ENCODE results near the gene MAD1L1. TPM values are rescaled to one million over a fixed set of nuclear protein-coding genes. Genes with fewer than 3 reads are reported as not detected.

Gene MAD1L1
- total RNA-seq, 4 donors from 2014 or later: 8.0 to 52.7 (median 26.7) TPM

- intact Hi-C loops (cut with DNase I; ENCODE audit: low total_unique reads): no loop called here
- in situ Hi-C loops (cut with MboI; ENCODE audit: low pct_ligation_motif_present in 1 of 4, low pct_unique_long_range_greater_than_20kb in 1 of 4, low sequenced_read_pairs in 3 of 4): no loop called here
- H3K27ac ChIP-seq: no peak overlapping the region
- H3K27me3 ChIP-seq: no peaks in the 10 kb centered on the region
- no peak for DNase-seq
- H3K9me3 ChIP-seq: peaks cover 5% of the 10 kb centered on the region in 2 donors
- peaks cover 0 to 8% (median 0%) of the 10 kb centered on the region in 4 donors for H3K36me3 ChIP-seq
- H3K4me3 ChIP-seq: no peak overlapping the region
- WGBS, 2 donors (ENCODE audit: low coverage in 1 of 2): 91 to 93% methylated on average over 10 to 17 of the region's 18 CpGs
- H3K4me1 ChIP-seq: no peaks in the 10 kb centered on the region
- TF ChIP-seq POLR2A (IDR thresholded peaks at IDR 0.05) (no peak), CTCF (IDR thresholded peaks at IDR 0.05) (no peak), EP300 (IDR thresholded peaks at IDR 0.05; ENCODE audit: low read depth) (no peak), POLR2AphosphoS5 (IDR thresholded peaks at IDR 0.05) (no peak)
Observed at GRCh38 chr7:2192831-2193534, 39.8 kb downstream of the MAD1L1 start.

- H3K9me3 ChIP-seq: peaks cover 5% of the 10 kb centered on the region in 2 donors
- no peak for DNase-seq
- no peaks in the 10 kb centered on the region for H3K27me3 ChIP-seq
- TF ChIP-seq EP300 (IDR thresholded peaks at IDR 0.05; ENCODE audit: low read depth) (no peak), POLR2A (IDR thresholded peaks at IDR 0.05) (no peak), CTCF (IDR thresholded peaks at IDR 0.05) (no peak), POLR2AphosphoS5 (IDR thresholded peaks at IDR 0.05) (no peak)
- no peak overlapping the region for H3K27ac ChIP-seq
- H3K36me3 ChIP-seq: peaks cover 0 to 8% (median 0%) of the 10 kb centered on the region in 4 donors
- no peak overlapping the region for H3K4me3 ChIP-seq
- intact Hi-C loops (cut with DNase I; ENCODE audit: low total_unique reads): no loop called here
- no peaks in the 10 kb centered on the region for H3K4me1 ChIP-seq
- in situ Hi-C loops (cut with MboI; ENCODE audit: low pct_ligation_motif_present in 1 of 4, low pct_unique_long_range_greater_than_20kb in 1 of 4, low sequenced_read_pairs in 3 of 4): no loop called here
- WGBS, 2 donors (ENCODE audit: low coverage in 1 of 2): 92 to 96% methylated on average over 9 of the region's 9 CpGs
Observed at GRCh38 chr7:2191016-2191415, 41.7 kb downstream of the MAD1L1 start.

- peaks cover 0 to 4% (median 0%) of the 10 kb centered on the region in 4 donors for H3K36me3 ChIP-seq
- intact Hi-C loops (cut with DNase I; ENCODE audit: low total_unique reads) (no loop called here), in situ Hi-C loops (cut with MboI; ENCODE audit: low pct_ligation_motif_present in 1 of 4, low pct_unique_long_range_greater_than_20kb in 1 of 4, low sequenced_read_pairs in 3 of 4) (no loop called here)
- H3K4me1 ChIP-seq: no peaks in the 10 kb centered on the region
- H3K27me3 ChIP-seq: no peaks in the 10 kb centered on the region
- H3K27ac ChIP-seq: no peak overlapping the region
- peaks cover 5% of the 10 kb centered on the region in 2 donors for H3K9me3 ChIP-seq
- WGBS, 2 donors (ENCODE audit: low coverage in 1 of 2): 94 to 100% methylated on average over 3 to 10 of the region's 10 CpGs
- TF ChIP-seq EP300 (IDR thresholded peaks at IDR 0.05; ENCODE audit: low read depth) (no peak), CTCF (IDR thresholded peaks at IDR 0.05) (no peak), POLR2AphosphoS5 (IDR thresholded peaks at IDR 0.05) (no peak), POLR2A (IDR thresholded peaks at IDR 0.05) (no peak)
- no peak overlapping the region for H3K4me3 ChIP-seq
- no peak for DNase-seq
Observed at GRCh38 chr7:2190531-2190930, 42.2 kb downstream of the MAD1L1 start.

GRCh38 chr7:2186166-2186565 is 46.6 kb downstream of the MAD1L1 start:
- no peaks in the 10 kb centered on the region for H3K27me3 ChIP-seq
- H3K36me3 ChIP-seq: no peaks in the 10 kb centered on the region
- H3K4me1 ChIP-seq: no peaks in the 10 kb centered on the region
- 67 to 80% methylated on average over 4 of the region's 4 CpGs for WGBS, 2 donors (ENCODE audit: low coverage in 1 of 2)
- DNase-seq: no peak
- TF ChIP-seq CTCF (IDR thresholded peaks at IDR 0.05) (no peak), POLR2A (IDR thresholded peaks at IDR 0.05) (no peak), EP300 (IDR thresholded peaks at IDR 0.05; ENCODE audit: low read depth) (no peak), POLR2AphosphoS5 (IDR thresholded peaks at IDR 0.05) (no peak)
- intact Hi-C loops (cut with DNase I; ENCODE audit: low total_unique reads): no loop called here
- peaks cover 5% of the 10 kb centered on the region in 2 donors for H3K9me3 ChIP-seq
- H3K27ac ChIP-seq: no peak overlapping the region
- in situ Hi-C loops (cut with MboI; ENCODE audit: low pct_ligation_motif_present in 1 of 4, low pct_unique_long_range_greater_than_20kb in 1 of 4, low sequenced_read_pairs in 3 of 4): no loop called here
- no peak overlapping the region for H3K4me3 ChIP-seq
